Fibroblast of lung (primary cell): ENCODE data around the gene TMEM134. TPM values are rescaled to one million over a fixed set of nuclear protein-coding genes. Genes with fewer than 3 reads are reported as not detected.
"Not testable (repeated sequence)": the region's sequence is repeated elsewhere in the genome, so short reads cannot be mapped to it uniquely, and the experiment has no call there.

Experiments used
- DNase-seq, 2 donors: peaks; one replicate each; pipeline versions ENCODE4 v3.0.0 to v3.0.0-alpha.2; 2010; ENCODE audit warnings: low read depth in 2 of 2
- H2AFZ ChIP-seq: 2 replicates; pipeline ENCODE4 v1.5.1; 2012; ENCODE audit warnings: low read length, control low read depth, inconsistent platforms
- H3K27ac ChIP-seq: 2 replicates; pipeline ENCODE4 v1.5.1; 2011; ENCODE audit warnings: low read length, control low read depth; ENCODE audit not compliant: insufficient read depth
- H3K27me3 ChIP-seq: 2 replicates; pipeline ENCODE4 v1.5.1; 2011; ENCODE audit warnings: mild to moderate bottlenecking, low read length; ENCODE audit not compliant: control insufficient read depth, insufficient read depth
- H3K36me3 ChIP-seq: 2 replicates; pipeline ENCODE4 v1.5.1; 2011; ENCODE audit warnings: low read length; ENCODE audit not compliant: control insufficient read depth, insufficient read depth
- H3K4me1 ChIP-seq: 2 replicates; pipeline ENCODE4 v1.5.1; 2011; ENCODE audit warnings: low read length; ENCODE audit not compliant: control insufficient read depth, insufficient read depth; ENCODE audit errors: extremely low read depth
- H3K4me2 ChIP-seq: 2 replicates; pipeline ENCODE4 v1.5.1; 2011; ENCODE audit warnings: low read length, control low read depth; ENCODE audit not compliant: insufficient read depth; ENCODE audit errors: extremely low read depth
- H3K4me3 ChIP-seq, 4 experiments: fragments of 200-600 bp in 1 of 4; sonication (generic) in 1 of 4; replicated peaks in 1 of 4; 2 replicates each; pipeline ENCODE4 v1.5.1; 2011 to 2016; ENCODE audit warnings: low read length in 4 of 4, low read depth in 3 of 4, mild to moderate bottlenecking in 3 of 4, control low read depth in 2 of 4, inconsistent platforms in 1 of 4, mixed read lengths in 1 of 4; ENCODE audit not compliant: insufficient read depth in 1 of 4; ENCODE audit errors: control extremely low read depth in 1 of 4
- H3K79me2 ChIP-seq: 2 replicates; pipeline ENCODE4 v1.5.1; 2012; ENCODE audit warnings: mild to moderate bottlenecking, low read length, inconsistent platforms; ENCODE audit not compliant: control insufficient read depth, insufficient read depth
- H3K9ac ChIP-seq: 2 replicates; pipeline ENCODE4 v1.5.1; 2011; ENCODE audit warnings: mild to moderate bottlenecking, low read length, control low read depth; ENCODE audit not compliant: insufficient read depth
- H3K9me3 ChIP-seq: 2 replicates; pipeline ENCODE4 v1.5.1; 2012; ENCODE audit warnings: low read depth, low read length; ENCODE audit not compliant: control insufficient read depth, insufficient read depth
- H4K20me1 ChIP-seq: 2 replicates; pipeline ENCODE4 v1.5.1; 2011; ENCODE audit warnings: low read length; ENCODE audit not compliant: control insufficient read depth, insufficient read depth; ENCODE audit errors: extremely low read depth
- CTCF ChIP-seq, 2 donors: IDR thresholded peaks in 1 of 2; conservative IDR thresholded peaks in 1 of 2; 1 replicate in 1 of 2; 2 replicates in 1 of 2; pipeline ENCODE4 v1.5.1; 2011 to 2012; ENCODE audit warnings: low read length in 2 of 2, control low read depth in 1 of 2, inconsistent platforms in 1 of 2, low read depth in 1 of 2, mild to moderate bottlenecking in 1 of 2
- EZH2 ChIP-seq: IDR thresholded peaks from 2 replicates; pipeline ENCODE4 v1.5.1; 2012; ENCODE audit warnings: low read length, control low read depth, mild to moderate bottlenecking; ENCODE audit errors: missing control alignments
- polyA plus RNA-seq, 2 donors: library from polyadenylated mRNA; depleted of rRNA in 1 of 2; stranded (reverse) in 1 of 2; unstranded in 1 of 2; fragments of >200 nt; gene quantifications; 2 replicates each; pipeline ENCODE4 v1.2.1, GENCODE V29; 2011 to 2012; ENCODE audit warnings: missing spikeins in 1 of 2
- total RNA-seq: library from RNA; depleted of rRNA; stranded (reverse); fragments of >200 nt; gene quantifications from 2 replicates; pipeline ENCODE4 v1.2.1, GENCODE V29; 2014

TMEM134 gene
- total and polyA plus RNA-seq, 2 donors (not counting 1 experiment from before 2014, with no cell fraction given), result 11.2 to 22.0 TPM

- no peak for TF ChIP-seq EZH2
- TF ChIP-seq CTCF (conservative IDR thresholded peaks at IDR 0.05 in 1 of 2, IDR thresholded peaks at IDR 0.05 in 1 of 2; ENCODE audit: low read depth in 1 of 2, low read length in 2 of 2), result no peak
- peak; percentile 94 to 98 for DNase-seq
- Histone ChIP-seq H3K27me3 (no peaks in the 10 kb centered on the region), H2AFZ (peak within 1 kb of the TSS; percentile 68), H3K4me1 (peaks cover 2% of the 10 kb centered on the region), H3K79me2 (peaks cover 10% of the 10 kb centered on the region), H3K27ac (peak within 1 kb of the TSS; percentile 62), H4K20me1 (no peaks in the 10 kb centered on the region), H3K4me2 (peak within 1 kb of the TSS; percentile 93), H3K36me3 (peaks cover 13% of the 10 kb centered on the region), H3K4me3 (peak within 1 kb of the TSS; percentile 62 to 93 (median 87)), H3K9me3 (no peaks in the 10 kb centered on the region), H3K9ac (peak within 1 kb of the TSS; percentile 90)
Measured at GRCh38 chr11:67428052-67429001, 40.7 kb downstream of the TMEM134 start, which contains the start of gene RPS6KB2. Gene RPS6KB2 (plus strand): TSS chr11:67428494. CDS start chr11:67428546, 52 bp downstream.

GRCh38 chr11:67427364-67427859, 41.6 kb downstream of the TMEM134 start:
- Histone ChIP-seq H3K4me2 (peak overlapping the region; percentile 49), H2AFZ (peak overlapping the region; percentile 65), H3K4me3 (peak overlapping the region; percentile 62 to 93 (median 87)), H3K27ac (peak overlapping the region; percentile 62), H3K9ac (peak overlapping the region; percentile 51)
- not testable (repeated sequence) for DNase-seq, H3K36me3 ChIP-seq, H3K4me1 ChIP-seq, H3K79me2 ChIP-seq, H4K20me1 ChIP-seq, H3K27me3 ChIP-seq, H3K9me3 ChIP-seq

GRCh38 chr11:67423891-67424613, 45.0 kb downstream of the TMEM134 start:
- Histone ChIP-seq H3K79me2 (peaks cover 5% of the 10 kb centered on the region), H4K20me1 (no peaks in the 10 kb centered on the region), H3K9me3 (no peaks in the 10 kb centered on the region), H3K4me3 (no peak overlapping the region), H3K27me3 (no peaks in the 10 kb centered on the region), H3K4me2 (no peak overlapping the region), H3K36me3 (no peaks in the 10 kb centered on the region), H2AFZ (no peak overlapping the region), H3K27ac (no peak overlapping the region), H3K9ac (no peak overlapping the region), H3K4me1 (peaks cover 5% of the 10 kb centered on the region)
- no peak for DNase-seq
- TF ChIP-seq EZH2 (no peak), CTCF (conservative IDR thresholded peaks at IDR 0.05 in 1 of 2, IDR thresholded peaks at IDR 0.05 in 1 of 2; ENCODE audit: low read depth in 1 of 2, low read length in 2 of 2) (no peak)
